OCI-LY7 (cell line): ENCODE measurements around the gene PDE6H. TPM values are rescaled to one million over a fixed set of nuclear protein-coding genes. Genes with fewer than 3 reads are reported as not detected.

Experiments
- BruUV-seq: library from RNA; stranded (reverse); fragments of 400-500 nt; replicated peaks from 2 replicates; lab custom pipeline; 2021; lab: Mats Ljungman, UMichigan
- CTCF ChIA-PET: fragments of 300-600 bp; sonication (Branson Sonifier 250); formaldehyde crosslinking; loops from one replicate; lab custom pipeline; 2022; ENCODE audit warnings: antibody characterized with exemption; ENCODE audit not compliant: unreplicated experiment; lab: Charles Lee
- POLR2A ChIA-PET: fragments of 300-600 bp; sonication (Branson Sonifier 250); formaldehyde crosslinking; loops from one replicate; lab custom pipeline; 2022; ENCODE audit warnings: antibody characterized with exemption; lab: Charles Lee
- DNase-seq: peaks from one replicate; pipeline ENCODE4 v3.0.0-alpha.2; 2015; ENCODE audit warnings: low spot score
- H2AFZ ChIP-seq: fragments of 200-600 bp; sonication (generic), shearing (Covaris generic); 2 replicates; pipeline ENCODE4 v1.6.1; 2014; ENCODE audit warnings: mild to moderate bottlenecking, antibody characterized with exemption, low read length, moderate library complexity
- H3K27ac ChIP-seq: fragments of 200-600 bp; sonication (generic); 2 replicates; pipeline ENCODE4 v1.5.1; 2014; ENCODE audit warnings: mixed run types, low read depth, mild to moderate bottlenecking, moderate library complexity, low read length, inconsistent platforms; ENCODE audit not compliant: poor library complexity, severe bottlenecking
- H3K36me3 ChIP-seq: fragments of 200-600 bp; sonication (generic); 2 replicates; pipeline ENCODE4 v1.6.1; 2014; ENCODE audit warnings: mild to moderate bottlenecking, antibody characterized with exemption, low read length, moderate library complexity, mixed read lengths; ENCODE audit not compliant: insufficient read depth
- H3K4me1 ChIP-seq: fragments of 200-600 bp; sonication (generic); 2 replicates; pipeline ENCODE4 v1.5.1; 2014; ENCODE audit warnings: mild to moderate bottlenecking, low read length; ENCODE audit not compliant: insufficient read depth, poor library complexity, severe bottlenecking
- H3K4me2 ChIP-seq: fragments of 200-600 bp; sonication (generic); 2 replicates; pipeline ENCODE4 v1.6.1; 2014; ENCODE audit warnings: mild to moderate bottlenecking, low read length
- H3K4me3 ChIP-seq: fragments of 200-600 bp; sonication (generic); 2 replicates; pipeline ENCODE4 v1.5.1; 2014; ENCODE audit warnings: mild to moderate bottlenecking, low read depth, low read length; ENCODE audit not compliant: poor library complexity, severe bottlenecking
- H3K79me2 ChIP-seq: fragments of 200-600 bp; sonication (generic); 2 replicates; pipeline ENCODE4 v1.6.1; 2016; ENCODE audit warnings: low read depth, mild to moderate bottlenecking, low read length, moderate library complexity, mixed read lengths; ENCODE audit not compliant: insufficient read depth
- H3K9me2 ChIP-seq: fragments of 200-600 bp; sonication (generic); 2 replicates; pipeline ENCODE4 v1.6.1; 2016; ENCODE audit warnings: mild to moderate bottlenecking, low read length, mixed read lengths; ENCODE audit not compliant: insufficient read depth
- H3K9me3 ChIP-seq: fragments of 200-600 bp; sonication (generic); 2 replicates; pipeline ENCODE4 v1.6.1; 2014; ENCODE audit warnings: mild to moderate bottlenecking, mixed run types, low read length, mixed read lengths
- H4K20me1 ChIP-seq: fragments of 200-600 bp; sonication (generic); 2 replicates; pipeline ENCODE4 v1.6.1; 2014; ENCODE audit warnings: mild to moderate bottlenecking, antibody characterized with exemption, low read length, moderate library complexity, mixed read lengths; ENCODE audit not compliant: insufficient read depth
- CTCF ChIP-seq: fragments of 200-600 bp; sonication (generic); conservative IDR thresholded peaks from 2 replicates; pipeline ENCODE4 v1.5.1; 2014; ENCODE audit warnings: mild to moderate bottlenecking, antibody characterized with exemption, low read length, moderate library complexity, mixed read lengths
- EZH2phosphoT487 ChIP-seq: fragments of 200-600 bp; sonication (generic); IDR thresholded peaks from 2 replicates; pipeline ENCODE4 v1.6.1; 2018; ENCODE audit warnings: low read depth, borderline replicate concordance, mild to moderate bottlenecking, mixed run types, antibody characterized with exemption, low read length, moderate library complexity, mixed read lengths
- intact Hi-C: fragments of 100-400 bp; cut with micrococcal nuclease; formaldehyde crosslinking; loops from one replicate; pipeline ENCODE4 v1.10.0; 2022; ENCODE audit not compliant: unreplicated experiment
- total RNA-seq, 2 experiments: library from RNA; depleted of rRNA in 1 of 2; stranded (reverse); fragments of >200 nt in 1 of 2; shearing (Covaris generic) in 1 of 2; gene quantifications; 2 replicates each; pipeline ENCODE4 v1.2.3, GENCODE V29; 2014 to 2022

The PDE6H gene
- total RNA-seq, 2 experiments from 2014 or later: not detected

DNA sequence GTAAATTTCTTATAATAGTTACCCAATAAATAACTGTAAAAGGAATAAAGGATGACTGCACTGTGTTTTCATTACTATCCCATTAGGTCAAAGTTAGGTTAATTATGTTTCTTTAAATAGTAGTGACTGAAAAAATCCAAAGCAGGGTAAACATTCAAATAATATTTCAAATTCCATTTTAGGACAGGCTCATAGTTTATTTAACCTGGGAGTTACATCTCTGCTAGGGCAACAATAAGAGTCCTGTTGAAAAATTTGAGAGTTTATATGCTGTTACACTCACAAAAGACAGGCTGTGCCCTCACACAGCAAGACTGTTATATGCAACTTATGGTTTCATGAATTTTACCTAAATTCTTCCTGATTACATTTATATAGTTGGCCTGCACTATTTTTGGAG lies 42.5 kb upstream of the PDE6H start:
- Histone ChIP-seq H3K27ac (no peak overlapping the region), H3K9me3 (no peaks in the 10 kb centered on the region), H3K79me2 (no peaks in the 10 kb centered on the region), H4K20me1 (no peaks in the 10 kb centered on the region), H3K9me2 (no peaks in the 10 kb centered on the region), H2AFZ (no peak overlapping the region), H3K4me2 (no peak overlapping the region), H3K36me3 (peaks cover 19% of the 10 kb centered on the region), H3K4me1 (peaks cover 5% of the 10 kb centered on the region), H3K4me3 (no peak overlapping the region)
- CTCF ChIA-PET: no interaction called here
- no TSS peak for BruUV-seq
- intact Hi-C loops: loop anchor here (5.0 kb wide), 1 partner anchor 43 kb away; the partner anchor contains the start of gene MGP
- TF ChIP-seq CTCF (no peak), EZH2phosphoT487 (no peak)
- DNase-seq: no peak
- POLR2A ChIA-PET: interaction anchor here (0.6 to 1.4 kb wide), 3 partner anchors 19 to 601 kb away, joined by 3 to 5 read pairs (median 5); no protein-coding TSS in a partner anchor

GRCh38 chr12:14931359-14931758 lies 41.5 kb upstream of the PDE6H start:
- POLR2A ChIA-PET: interaction anchor here (0.5 to 0.8 kb wide), 2 partner anchors 40 to 154 kb away, joined by 3 to 7 read pairs; no protein-coding TSS in a partner anchor
- CTCF ChIA-PET: no interaction called here
- TF ChIP-seq CTCF (no peak), EZH2phosphoT487 (no peak)
- DNase-seq: no peak
- Histone ChIP-seq H3K4me2 (no peak overlapping the region), H3K4me1 (peaks cover 5% of the 10 kb centered on the region), H4K20me1 (no peaks in the 10 kb centered on the region), H3K27ac (no peak overlapping the region), H3K36me3 (peaks cover 21% of the 10 kb centered on the region), H3K9me3 (no peaks in the 10 kb centered on the region), H3K9me2 (no peaks in the 10 kb centered on the region), H3K79me2 (no peaks in the 10 kb centered on the region), H3K4me3 (no peak overlapping the region), H2AFZ (no peak overlapping the region)
- intact Hi-C loops: loop anchor here (5.0 kb wide), 1 partner anchor 44 kb away; the partner anchor contains the start of gene MGP
- no TSS peak for BruUV-seq

GRCh38 chr12:14931791-14932560 lies 40.9 kb upstream of the PDE6H start:
- Histone ChIP-seq H3K4me2 (no peak overlapping the region), H3K9me3 (no peaks in the 10 kb centered on the region), H2AFZ (no peak overlapping the region), H3K79me2 (no peaks in the 10 kb centered on the region), H3K4me3 (no peak overlapping the region), H4K20me1 (no peaks in the 10 kb centered on the region), H3K9me2 (no peaks in the 10 kb centered on the region), H3K4me1 (peaks cover 5% of the 10 kb centered on the region), H3K27ac (no peak overlapping the region), H3K36me3 (peaks cover 27% of the 10 kb centered on the region)
- ChIA-PET POLR2A (interaction anchor here (0.5 to 0.8 kb wide), 2 partner anchors 40 to 154 kb away, joined by 3 to 7 read pairs; no protein-coding TSS in a partner anchor), CTCF (no interaction called here)
- no TSS peak for BruUV-seq
- TF ChIP-seq EZH2phosphoT487: no peak
- TF ChIP-seq CTCF: no peak
- DNase-seq: no peak
- intact Hi-C loops: loop anchor here (5.0 kb wide), 1 partner anchor 45 kb away; the partner anchor contains the start of gene MGP
